Measurements from ENCODE around the gene AMPD2. TPM values are rescaled to one million over a fixed set of nuclear protein-coding genes. Genes with fewer than 3 reads are reported as not detected.
"Not testable (repeated sequence)": the region's sequence is repeated elsewhere in the genome, so short reads cannot be mapped to it uniquely, and the experiment has no call there.

AMPD2 gene
- total RNA-seq, 2 donors from 2014 or later = 40.1 to 72.3 TPM

GRCh38 chr1:109658533-109659042, 39.0 kb downstream of the AMPD2 start:
- Histone ChIP-seq H3K4me3 (no peak overlapping the region), H3K4me1 (replicated peaks) (no peaks in the 10 kb centered on the region), H3K27ac (no peak overlapping the region), H3K9me3 (no peaks in the 10 kb centered on the region), H3K36me3 (peaks cover 0 to 4% of the 10 kb centered on the region in 2 donors), H3K27me3 (replicated peaks; ENCODE audit: insufficient read depth) (no peaks in the 10 kb centered on the region)
- intact Hi-C loops (cut with DNase I) = no loop called here
- WGBS = 42% methylated on average over 3 of the region's 3 CpGs
- no peak for DNase-seq (ENCODE audit: low spot score)
- TF ChIP-seq, protein P1, sequence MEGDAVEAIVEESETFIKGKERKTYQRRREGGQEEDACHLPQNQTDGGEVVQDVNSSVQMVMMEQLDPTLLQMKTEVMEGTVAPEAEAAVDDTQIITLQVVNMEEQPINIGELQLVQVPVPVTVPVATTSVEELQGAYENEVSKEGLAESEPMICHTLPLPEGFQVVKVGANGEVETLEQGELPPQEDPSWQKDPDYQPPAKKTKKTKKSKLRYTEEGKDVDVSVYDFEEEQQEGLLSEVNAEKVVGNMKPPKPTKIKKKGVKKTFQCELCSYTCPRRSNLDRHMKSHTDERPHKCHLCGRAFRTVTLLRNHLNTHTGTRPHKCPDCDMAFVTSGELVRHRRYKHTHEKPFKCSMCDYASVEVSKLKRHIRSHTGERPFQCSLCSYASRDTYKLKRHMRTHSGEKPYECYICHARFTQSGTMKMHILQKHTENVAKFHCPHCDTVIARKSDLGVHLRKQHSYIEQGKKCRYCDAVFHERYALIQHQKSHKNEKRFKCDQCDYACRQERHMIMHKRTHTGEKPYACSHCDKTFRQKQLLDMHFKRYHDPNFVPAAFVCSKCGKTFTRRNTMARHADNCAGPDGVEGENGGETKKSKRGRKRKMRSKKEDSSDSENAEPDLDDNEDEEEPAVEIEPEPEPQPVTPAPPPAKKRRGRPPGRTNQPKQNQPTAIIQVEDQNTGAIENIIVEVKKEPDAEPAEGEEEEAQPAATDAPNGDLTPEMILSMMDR (IDR thresholded peaks at IDR 0.05) = no peak
- no peak for TF ChIP-seq POLR2A (IDR thresholded peaks at IDR 0.05)
- TF ChIP-seq POLR2AphosphoS5 (IDR thresholded peaks at IDR 0.05) = no peak

- H3K4me1 ChIP-seq (replicated peaks) = no peaks in the 10 kb centered on the region
- intact Hi-C loops (cut with DNase I) = no loop called here
- no peaks in the 10 kb centered on the region for H3K9me3 ChIP-seq
- TF ChIP-seq POLR2A (IDR thresholded peaks at IDR 0.05) (no peak), POLR2AphosphoS5 (IDR thresholded peaks at IDR 0.05) (no peak)
- TF ChIP-seq, protein P1 (IDR thresholded peaks at IDR 0.05) = no peak
- no peak overlapping the region for H3K4me3 ChIP-seq
- DNase-seq (ENCODE audit: low spot score) = no peak
- WGBS = 46% methylated on average over 2 of the region's 2 CpGs
- no peak overlapping the region for H3K27ac ChIP-seq
- H3K27me3 ChIP-seq (replicated peaks; ENCODE audit: insufficient read depth) = no peaks in the 10 kb centered on the region
- peaks cover 0 to 4% of the 10 kb centered on the region in 2 donors for H3K36me3 ChIP-seq
Measured at GRCh38 chr1:109659145-109659544, 39.5 kb downstream of the AMPD2 start.

GRCh38 chr1:109659997-109660690, 40.5 kb downstream of the AMPD2 start:
- DNase-seq (ENCODE audit: low spot score) = no peak
- intact Hi-C loops (cut with DNase I) = no loop called here

DNA sequence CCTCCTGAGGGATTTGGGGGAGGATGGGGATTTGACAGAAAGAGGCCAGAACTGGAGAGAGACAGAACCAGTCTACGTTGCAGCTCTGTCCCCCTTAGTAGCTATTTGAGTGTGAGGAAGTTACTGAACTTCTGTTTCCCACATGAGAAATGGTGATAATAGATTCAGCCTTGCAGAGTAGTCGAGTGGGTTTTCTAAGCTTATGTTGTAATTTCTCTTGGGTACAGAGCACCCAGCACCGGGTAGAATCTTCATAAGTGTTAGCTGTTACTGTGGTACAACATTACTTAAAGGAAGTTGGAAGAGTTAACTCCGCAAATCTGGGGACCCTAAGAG, 41.0 kb downstream of the AMPD2 start:
- WGBS = 54% methylated on average over 4 of the region's 4 CpGs
- H3K9me3 ChIP-seq; H3K27ac ChIP-seq; H3K36me3 ChIP-seq; intact Hi-C loops (cut with DNase I); H3K27me3 ChIP-seq (replicated peaks; ENCODE audit: insufficient read depth); DNase-seq (ENCODE audit: low spot score); H3K4me1 ChIP-seq (replicated peaks); H3K4me3 ChIP-seq: not testable (repeated sequence)

More at GRCh38 chr1:109659997-109660690, 40.5 kb downstream of the AMPD2 start:
- Histone ChIP-seq H3K27ac (no peak overlapping the region), H3K36me3 (peaks cover 0 to 4% of the 10 kb centered on the region in 2 donors), H3K9me3 (no peaks in the 10 kb centered on the region), H3K4me1 (replicated peaks) (no peaks in the 10 kb centered on the region), H3K27me3 (replicated peaks; ENCODE audit: insufficient read depth) (no peaks in the 10 kb centered on the region), H3K4me3 (no peak overlapping the region)
- no peak for TF ChIP-seq POLR2AphosphoS5 (IDR thresholded peaks at IDR 0.05)
- TF ChIP-seq POLR2A (IDR thresholded peaks at IDR 0.05) = no peak
- TF ChIP-seq, protein P1 (IDR thresholded peaks at IDR 0.05) = no peak
- WGBS = 63% methylated on average over 5 of the region's 5 CpGs

DNA sequence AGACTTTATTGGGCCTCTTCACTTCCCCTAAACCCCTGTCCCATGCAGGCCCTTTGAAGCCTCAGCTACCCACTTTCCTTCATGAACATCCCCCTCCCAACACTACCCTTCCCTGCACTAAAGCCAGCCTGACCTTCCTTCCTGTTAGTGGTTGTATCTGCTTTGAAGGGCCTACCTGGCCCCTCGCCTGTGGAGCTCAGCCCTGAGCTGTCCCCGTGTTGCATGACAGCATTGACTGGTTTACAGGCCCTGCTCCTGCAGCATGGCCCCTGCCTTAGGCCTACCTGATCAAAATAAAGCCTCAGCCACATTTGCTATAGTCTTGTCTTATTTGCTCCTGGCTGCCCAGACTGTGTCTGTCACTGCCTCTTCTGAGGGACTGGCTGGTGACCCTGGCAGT, 41.8 kb downstream of the AMPD2 start:
- no peak overlapping the region for H3K27ac ChIP-seq

More for the DNA sequence above, 41.8 kb downstream of the AMPD2 start:
- intact Hi-C loops (cut with DNase I) = no loop called here
- TF ChIP-seq, protein P1 (IDR thresholded peaks at IDR 0.05) = no peak
- TF ChIP-seq POLR2AphosphoS5 (IDR thresholded peaks at IDR 0.05) = no peak
- peaks cover 0 to 4% of the 10 kb centered on the region in 2 donors for H3K36me3 ChIP-seq
- no peaks in the 10 kb centered on the region for H3K9me3 ChIP-seq
- no peaks in the 10 kb centered on the region for H3K4me1 ChIP-seq (replicated peaks)
- no peak for DNase-seq (ENCODE audit: low spot score)
- H3K27me3 ChIP-seq (replicated peaks; ENCODE audit: insufficient read depth) = no peaks in the 10 kb centered on the region
- WGBS = 77% methylated on average over 2 of the region's 2 CpGs
- H3K4me3 ChIP-seq = no peak overlapping the region

Measured in prostate gland (tissue), 2 donors.